LoVo (cell line): Measurements from ENCODE around the gene AMBN.

Source experiments
- DNase-seq: peaks from one replicate; pipeline ENCODE4 v3.0.0-alpha.2; 2016; ENCODE audit warnings: low spot score

Gene AMBN, protein sequence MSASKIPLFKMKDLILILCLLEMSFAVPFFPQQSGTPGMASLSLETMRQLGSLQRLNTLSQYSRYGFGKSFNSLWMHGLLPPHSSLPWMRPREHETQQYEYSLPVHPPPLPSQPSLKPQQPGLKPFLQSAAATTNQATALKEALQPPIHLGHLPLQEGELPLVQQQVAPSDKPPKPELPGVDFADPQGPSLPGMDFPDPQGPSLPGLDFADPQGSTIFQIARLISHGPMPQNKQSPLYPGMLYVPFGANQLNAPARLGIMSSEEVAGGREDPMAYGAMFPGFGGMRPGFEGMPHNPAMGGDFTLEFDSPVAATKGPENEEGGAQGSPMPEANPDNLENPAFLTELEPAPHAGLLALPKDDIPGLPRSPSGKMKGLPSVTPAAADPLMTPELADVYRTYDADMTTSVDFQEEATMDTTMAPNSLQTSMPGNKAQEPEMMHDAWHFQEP

DNA sequence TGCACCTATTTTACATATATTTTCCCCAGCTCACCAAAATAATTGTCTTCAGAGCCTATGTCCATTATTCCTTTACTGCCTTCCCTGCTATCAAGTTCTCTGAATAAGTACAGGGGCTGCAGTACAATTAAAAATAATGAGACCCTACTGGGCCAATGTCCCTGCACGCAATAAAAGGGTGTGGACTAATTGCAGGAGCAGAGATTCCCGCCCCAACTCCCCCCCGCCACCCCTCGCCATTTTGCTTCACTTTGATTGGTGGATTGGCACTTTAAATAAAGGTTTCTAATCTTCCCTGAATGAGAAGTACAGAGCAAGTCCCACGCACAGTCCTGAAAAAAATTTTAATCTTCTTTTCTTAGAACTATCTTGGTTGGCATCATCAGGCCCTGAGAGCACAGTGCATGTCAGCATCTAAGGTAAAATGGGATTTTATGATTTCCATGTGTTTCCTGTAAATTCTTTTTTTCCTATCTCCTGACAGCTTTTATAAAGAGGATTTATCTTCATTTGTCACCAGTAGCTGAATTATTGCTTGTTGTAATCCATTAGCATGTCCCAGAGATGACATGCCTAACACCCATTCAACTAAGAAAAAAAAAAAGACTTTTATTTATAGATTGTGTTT lies at the start of gene AMBN:
Gene AMBN (plus strand): TSS at position 302 of the 628 bp plus-strand sequence. CDS start 103 bp downstream, at position 405.
- no peak for DNase-seq

DNA sequence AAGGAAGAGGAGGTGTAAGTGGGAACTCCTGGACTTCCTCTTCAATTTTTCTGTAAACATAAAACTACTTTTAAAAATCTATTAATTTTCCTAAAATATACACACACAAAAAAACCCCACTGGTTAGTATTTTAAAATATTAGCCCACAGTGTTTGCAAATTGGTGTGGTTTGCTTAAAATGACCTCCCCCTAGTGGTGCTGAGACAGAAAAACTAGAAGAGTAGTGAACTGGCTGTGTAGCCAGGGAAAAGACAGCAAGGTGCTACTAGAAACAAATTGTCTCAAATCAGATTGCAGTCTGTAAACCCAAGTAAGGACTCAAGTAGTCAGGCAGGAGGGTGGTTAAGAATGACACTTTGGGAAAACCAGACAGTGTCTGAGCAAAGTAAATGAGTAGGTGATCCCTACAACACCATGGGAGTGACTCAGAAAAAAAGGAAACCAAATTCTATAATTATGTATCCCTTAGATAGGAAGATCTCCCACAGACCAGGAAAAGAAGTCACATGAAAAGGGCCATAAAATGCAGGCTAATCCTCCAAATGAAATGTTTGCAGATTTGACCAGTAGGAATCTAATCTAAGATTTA lies 47.7 kb upstream of the AMBN start:
- DNase-seq, result peak; percentile 30

DNA sequence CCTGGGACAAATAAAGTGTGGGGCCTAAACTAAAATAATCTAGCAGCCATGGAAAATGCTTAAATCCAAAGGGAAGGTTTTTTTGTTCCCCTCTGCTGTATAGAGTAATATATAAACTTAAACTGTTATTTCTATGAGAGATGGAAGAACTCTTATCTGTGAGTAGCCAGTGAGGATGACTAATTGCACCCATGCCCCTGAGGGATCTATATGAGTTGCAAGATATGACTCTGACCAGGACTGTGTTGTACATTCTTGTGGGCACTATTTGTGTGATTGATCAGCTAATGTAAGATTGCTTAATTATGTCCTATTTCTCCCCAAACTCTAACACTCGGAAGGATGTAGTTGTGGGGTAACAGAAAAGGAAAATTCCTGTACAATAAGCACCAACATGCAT lies 35.2 kb upstream of the AMBN start:
- DNase-seq, result no peak

DNA sequence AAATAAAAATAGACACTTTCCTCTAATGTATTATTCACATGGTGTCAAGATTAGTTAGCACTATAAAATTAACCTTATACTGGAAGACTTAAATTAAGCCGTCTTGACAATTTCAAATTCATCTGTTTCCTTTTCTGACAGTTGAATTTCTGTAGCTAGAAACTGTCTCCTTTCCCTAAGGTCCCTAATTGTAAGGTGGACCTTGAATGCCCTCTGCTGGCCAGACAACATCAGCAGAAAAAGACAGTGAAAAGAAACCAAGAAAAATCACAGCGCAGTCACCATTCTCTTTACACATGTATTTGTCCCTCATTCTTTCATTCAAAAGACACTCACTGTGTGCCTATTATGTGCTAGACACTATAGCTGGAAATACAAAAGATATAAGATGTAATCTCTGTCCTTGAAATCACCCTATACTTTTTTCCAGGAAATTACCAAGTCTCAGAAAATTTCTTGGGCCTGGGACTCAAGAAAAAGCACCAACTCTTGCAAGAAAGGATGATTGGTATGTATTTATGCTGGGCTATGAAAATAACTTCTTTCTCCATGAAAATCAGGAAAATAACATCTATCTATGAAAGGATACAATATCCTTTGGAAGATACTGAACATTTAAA lies 32.7 kb upstream of the AMBN start:
- DNase-seq, result peak; percentile 46

DNA sequence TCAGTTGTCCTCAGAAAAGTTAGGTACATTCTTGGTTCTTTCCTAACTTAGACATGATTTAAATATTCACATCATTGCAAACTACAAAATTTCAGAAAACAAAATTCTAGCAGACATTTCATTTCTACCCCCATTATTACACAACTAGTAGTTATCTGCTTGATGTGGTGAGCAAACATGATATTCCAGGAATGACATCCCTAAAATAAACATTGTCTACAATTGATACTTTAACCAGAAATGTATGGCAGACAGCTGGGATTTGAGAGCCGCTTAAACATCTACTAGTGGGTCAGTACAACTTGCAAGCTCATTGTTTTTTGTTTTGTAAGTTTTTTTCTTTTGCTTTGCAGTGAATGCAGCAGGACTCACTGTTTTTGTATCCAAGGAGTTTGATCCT lies 32.1 kb upstream of the AMBN start:
- no peak for DNase-seq

DNA sequence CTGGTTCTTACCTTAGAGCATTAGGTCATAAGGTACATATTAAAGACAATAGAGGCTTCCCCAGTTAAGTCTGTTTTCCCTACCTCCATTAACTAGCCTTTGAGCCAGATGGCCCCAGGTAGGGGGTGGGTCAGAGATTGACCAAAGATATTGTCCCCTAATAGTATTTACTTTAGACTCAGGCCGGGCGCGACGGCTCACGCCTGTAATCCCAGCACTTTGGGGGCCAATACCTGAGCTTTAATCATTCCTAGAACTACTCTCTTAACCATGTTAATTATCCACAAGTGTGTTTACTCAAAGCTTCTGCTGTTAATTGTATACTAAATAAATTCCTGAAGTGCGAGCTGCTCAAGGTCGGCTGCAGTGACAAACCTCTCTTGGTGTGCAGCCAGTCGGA lies 28.0 kb upstream of the AMBN start:
- DNase-seq, result no peak

DNA sequence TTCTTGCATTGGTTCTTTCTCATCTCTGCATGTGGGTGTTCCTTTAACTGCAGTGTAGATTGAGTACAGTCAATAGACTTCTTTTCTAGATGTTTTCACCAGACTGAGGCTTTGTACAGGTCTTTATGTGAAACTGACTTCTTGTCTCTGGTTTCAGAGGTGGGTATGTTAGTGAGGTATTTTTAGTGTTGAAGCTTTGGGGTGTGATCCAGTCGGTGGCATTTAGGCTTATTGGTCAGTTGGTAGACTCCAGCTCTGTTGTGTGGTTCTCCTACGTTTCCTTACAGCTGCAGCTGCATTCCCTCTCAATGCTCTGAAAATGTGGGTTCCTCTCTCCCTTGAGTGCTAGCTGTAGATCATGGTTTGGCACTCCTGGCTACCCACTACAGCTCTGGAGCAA lies 21.3 kb upstream of the AMBN start:
- DNase-seq, result no peak

DNA sequence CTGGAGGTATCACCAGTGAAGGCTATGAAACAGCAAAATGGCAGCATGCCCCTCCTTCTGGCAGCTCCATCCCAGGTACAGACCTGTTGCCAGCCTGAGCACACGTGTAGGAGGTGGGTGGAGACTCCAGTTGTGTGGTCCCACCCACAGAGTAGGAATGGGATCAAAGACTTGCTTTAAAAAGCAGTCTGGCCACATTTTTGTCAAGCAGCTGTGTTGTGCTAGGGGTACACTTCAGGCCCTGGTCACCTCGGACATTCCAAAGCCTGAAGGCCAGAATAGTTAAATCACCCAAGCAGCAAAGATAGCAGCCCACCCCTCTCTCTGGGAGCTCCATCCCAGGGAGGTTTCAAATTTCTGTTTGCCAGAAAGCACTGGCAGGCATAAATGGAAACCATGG lies 20.3 kb upstream of the AMBN start:
- no peak for DNase-seq

DNA sequence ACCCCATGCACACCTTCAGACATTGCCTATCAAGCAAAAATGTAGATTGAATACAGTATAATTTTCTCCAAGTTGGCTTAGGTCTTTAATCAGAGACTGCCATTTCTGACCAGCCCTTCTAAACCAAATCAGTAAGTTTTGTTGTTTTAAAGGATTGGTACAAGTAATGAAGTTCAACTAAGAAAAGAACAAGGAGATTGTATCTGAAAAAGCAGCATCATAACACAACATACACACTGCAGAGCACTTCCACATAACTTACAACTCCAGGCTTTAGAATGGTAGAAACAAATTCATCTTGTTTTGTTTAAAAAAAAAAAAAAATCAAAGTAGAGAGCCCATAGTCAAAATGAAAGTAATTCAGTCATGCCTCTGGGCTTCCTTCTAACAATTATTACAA lies 16.1 kb upstream of the AMBN start:
- no peak for DNase-seq

DNA sequence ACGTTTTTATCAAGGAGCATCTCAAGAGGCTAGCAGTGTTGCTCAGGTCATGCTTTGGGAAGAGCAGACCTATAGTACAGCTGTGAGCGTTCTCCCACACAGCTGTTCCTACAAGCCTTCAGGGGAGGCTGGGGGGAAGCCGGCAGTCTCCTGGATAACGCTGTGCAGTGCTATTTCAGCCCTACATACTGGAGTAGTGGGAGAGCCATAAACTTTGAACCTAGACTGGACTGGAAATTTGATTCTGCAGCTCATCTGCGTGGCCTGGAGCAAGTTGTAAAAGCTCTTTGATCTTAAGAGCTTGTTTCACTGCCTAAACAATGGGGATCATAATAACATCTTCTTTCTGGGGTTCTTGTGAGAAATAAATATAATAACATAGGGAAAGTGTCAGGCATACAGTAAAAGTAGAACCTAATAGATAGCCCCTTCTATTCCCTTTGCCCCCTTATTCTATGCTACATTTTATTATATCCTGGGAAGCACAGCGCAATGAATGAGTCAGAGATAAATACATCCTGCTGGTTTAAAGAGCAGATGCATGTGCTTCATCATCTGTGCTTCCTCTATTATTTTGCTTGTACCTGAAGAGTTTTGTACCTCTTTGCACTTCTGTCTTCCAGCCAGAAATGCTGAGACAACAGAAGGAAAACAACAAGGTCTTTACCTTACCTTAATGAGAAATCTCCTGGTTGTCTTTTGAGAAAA lies 14.7 kb upstream of the AMBN start:
- peak; percentile 18 for DNase-seq

DNA sequence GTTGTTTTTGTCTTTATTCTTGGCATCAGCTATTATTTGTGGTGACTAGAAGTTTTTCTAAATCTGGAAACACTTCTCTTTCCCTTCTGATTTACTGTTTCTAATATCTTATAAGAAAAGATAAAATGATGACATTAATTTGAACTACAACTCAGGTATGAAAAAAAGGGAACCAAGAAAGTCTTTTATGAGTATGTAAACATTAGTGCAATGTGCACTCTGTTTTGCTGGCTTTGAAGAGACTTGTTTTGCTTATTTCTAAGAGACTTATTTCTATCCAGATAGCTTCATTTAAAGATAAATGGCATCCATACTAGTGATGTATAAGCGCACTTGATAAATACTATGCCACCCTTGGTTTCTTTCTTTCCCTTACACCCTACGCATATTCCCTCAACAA lies 10.1 kb upstream of the AMBN start:
- no peak for DNase-seq

DNA sequence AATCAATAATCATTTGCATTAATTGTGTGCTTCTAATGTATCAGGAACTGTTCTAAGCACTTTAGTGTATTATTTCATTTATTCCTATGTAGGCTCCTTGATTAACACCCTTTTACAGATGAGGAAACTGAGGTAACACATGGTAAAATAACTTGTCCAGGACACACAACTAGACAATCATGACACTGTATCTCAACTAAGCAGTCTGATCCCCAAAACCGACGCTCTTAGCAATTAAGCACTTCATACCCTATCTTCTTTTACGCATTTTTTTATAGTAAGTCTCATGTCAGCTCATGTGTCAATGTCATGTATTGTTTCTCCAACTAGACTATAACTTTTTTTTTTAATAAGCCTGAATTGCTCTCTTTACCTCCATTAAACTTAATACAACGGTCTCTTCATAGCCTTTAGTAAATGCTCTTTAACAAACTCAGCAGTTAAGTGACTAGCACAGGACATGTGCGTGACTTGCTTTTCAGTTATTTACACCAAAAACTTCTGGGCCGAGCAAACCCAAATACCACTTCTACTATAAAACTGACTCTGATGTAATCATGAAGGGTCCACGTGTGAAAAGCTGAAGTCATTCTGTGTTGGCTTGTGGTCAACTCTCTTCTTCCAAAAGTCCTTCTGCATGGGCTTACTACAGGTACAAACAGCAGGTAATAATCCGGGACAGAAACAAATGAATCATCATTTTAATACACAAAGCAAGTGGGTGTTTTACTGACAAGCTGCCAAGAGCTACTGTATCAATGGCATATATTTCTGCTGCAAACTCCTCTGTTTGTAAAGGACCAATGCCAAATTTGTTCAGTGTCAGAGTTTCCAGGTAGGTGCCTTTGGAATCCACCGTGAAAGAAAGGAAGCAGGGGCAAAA lies 7.9 kb upstream of the AMBN start:
- peak; percentile 80 for DNase-seq

DNA sequence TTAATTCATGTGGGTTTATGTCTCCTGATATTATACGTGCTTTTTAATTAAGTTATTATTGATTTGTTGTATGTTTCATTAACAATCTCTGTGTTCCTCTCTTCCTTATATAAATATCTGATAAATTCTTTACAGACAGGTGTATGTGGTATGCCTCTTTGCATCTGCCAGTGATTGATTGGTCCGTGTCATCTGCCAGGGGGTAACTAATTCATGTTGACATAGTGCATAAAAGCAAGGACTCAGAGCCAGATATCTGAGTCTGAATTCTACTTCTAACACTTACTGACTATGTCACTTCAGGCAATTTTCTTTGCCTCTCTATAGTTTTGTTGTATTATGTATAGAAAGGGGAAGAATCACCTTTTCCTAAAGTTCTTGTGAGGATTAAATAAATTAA lies 5.2 kb upstream of the AMBN start:
- DNase-seq, result no peak

DNA sequence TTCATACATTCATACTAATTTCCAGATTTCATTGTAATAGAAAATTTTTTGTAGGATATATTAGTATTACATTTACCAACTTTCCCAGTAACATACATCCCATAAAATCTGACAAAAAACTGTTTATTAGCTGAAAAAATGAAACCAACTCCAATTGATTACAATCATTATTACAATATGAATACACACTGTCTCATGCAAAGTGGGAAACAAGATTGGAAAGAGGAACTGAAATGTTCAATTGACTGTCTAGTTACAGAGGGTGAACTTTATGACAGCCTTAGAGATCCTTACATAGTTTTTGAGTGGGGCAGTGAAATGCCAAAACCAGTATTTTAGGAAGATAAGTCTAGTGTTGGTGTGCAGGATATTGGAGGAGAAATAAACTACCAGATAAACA lies 2.3 kb upstream of the AMBN start:
- DNase-seq, result no peak

DNA sequence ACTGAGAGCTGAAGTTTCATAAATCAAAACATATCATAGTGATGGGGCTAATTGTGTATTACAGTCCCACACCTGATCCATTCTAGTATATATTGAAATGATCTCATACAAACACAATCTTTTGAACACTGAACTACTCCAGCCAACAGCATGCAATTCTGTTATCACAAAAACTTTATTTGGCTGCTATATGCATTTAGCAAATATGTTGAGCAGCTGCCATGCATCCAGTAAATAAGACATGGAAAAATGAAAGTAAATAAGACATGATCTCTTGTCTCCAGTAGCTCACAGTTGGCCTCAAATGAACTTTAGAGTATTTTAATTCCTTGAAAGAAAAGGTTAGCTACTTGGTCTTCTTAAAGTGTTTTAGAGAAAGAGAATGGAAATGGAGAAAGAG lies 2.1 kb downstream of the AMBN start:
- DNase-seq, result no peak

DNA sequence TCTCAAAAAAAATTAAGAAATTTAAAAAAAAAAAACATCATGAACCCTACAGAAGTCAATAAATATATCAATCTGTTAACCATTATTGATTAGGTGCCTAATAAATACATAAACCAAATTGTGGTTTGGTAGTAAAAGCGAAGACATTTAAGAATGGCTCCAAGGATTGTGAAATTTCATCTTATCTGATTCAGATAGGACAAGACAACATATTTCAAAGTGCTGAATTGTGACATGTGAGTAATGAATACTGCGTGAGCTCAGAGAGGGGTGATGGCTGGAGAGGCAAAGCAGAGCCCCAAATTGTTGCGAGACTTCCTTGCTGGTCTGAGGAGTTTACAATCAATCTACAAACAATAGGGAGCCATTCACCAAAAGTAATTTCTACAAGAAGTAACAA lies 8.2 kb downstream of the AMBN start:
- DNase-seq, result no peak

DNA sequence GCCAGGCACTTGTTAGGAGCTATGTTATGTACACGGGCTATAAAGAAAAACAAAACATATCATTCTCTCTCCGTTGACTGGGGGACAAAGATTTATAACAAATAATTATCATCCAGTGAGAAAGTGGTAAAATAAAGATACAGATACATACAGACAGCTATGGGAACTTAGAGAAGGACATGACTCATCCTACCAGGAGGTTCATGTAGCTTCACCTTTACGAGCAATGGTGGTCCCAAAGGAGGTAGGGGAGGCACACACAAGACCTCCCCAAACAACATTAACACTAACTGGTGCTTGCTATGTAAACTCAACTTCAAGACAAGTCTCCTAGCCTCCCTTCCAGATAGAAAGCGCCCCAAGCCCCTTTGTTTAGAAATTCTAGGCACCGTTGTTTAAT lies 8.9 kb downstream of the AMBN start:
- no peak for DNase-seq

DNA sequence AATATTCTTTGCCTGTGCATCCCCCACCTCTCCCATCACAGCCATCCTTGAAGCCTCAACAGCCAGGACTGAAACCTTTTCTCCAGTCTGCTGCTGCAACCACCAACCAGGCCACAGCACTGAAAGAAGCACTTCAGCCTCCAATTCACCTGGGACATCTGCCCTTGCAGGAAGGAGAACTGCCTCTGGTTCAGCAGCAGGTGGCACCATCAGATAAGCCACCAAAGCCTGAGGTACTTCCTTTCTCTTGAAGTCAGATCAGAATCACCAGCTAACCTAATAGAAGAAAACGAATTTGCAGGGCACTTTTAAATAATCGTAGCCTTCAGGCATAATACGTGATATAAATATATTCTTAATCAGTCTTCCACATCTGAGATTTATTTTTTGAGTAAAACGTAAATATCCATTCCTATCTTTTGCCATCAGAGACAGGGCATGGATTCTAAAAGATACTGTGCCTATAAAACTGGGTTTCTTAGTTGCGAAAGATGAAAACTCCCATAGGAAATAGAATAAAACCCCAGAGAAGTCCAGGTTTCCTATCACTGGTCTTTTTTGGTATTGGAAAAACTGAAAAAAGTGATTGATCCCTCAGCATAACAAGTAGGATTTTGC lies 9.5 kb downstream of the AMBN start:
- peak; percentile 52 for DNase-seq

DNA sequence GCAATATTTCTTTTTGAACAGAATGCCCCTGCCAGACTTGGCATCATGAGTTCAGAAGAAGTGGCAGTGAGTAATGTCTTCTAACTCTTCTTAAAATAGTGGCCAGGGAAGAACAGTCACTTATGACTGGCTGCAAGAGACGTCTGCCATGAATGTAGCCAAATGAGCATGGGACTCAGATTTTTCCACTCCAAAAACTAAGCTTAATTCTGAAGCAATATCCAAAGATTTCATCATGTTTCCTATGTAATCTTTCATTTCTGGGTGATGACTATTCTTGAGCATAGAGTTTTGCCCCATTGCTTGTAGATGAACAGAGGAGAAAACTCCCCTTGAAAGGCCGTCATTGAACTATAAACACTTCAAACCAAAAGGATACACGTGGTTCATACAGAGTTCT lies 11.8 kb downstream of the AMBN start:
- DNase-seq, result no peak

DNA sequence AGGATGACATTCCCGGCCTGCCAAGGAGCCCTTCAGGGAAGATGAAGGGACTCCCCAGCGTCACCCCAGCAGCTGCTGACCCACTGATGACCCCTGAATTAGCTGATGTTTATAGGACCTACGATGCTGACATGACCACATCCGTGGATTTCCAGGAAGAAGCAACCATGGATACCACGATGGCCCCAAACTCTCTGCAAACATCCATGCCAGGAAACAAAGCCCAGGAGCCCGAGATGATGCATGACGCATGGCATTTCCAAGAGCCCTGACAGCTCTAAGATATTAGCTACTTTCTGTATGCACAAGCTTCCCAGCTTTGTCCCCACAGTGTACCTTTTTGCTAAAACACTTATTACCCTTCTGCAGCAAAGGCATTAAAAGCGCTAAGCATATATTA lies 14.4 kb downstream of the AMBN start:
- DNase-seq, result no peak

DNA sequence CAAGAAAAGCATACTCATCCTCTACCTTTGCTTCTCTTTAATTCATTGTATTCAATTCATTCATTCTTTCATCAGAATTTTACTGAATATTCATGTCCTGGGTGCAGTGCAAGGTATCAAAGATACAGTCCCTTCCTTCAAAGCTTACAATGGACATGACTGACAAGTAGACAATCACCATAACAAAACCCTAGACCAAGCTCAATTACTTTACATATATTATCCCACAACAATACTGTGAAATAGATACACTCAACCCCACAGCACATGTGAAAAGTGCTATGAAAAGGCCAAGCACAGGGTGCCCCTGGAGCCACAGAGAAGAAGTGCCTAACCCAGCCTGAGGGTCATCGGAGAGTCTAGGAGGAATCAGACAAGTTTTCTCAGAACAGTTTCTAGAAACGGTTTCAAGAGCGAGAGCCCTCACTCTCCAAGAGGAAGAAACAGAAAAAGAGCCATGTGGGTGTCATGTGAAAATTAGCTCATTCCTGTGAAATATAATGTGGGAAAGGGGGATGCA lies 15.3 kb downstream of the AMBN start:
- no peak for DNase-seq
